Nephron (organoid): ENCODE data around the gene TJP3.
A peak's percentile ranks its signal among the peaks of the same experiment; 100 is the strongest.
"Not testable (repeated sequence)": the region's sequence is repeated elsewhere in the genome, so short reads cannot be mapped to it uniquely, and the experiment has no call there.

ENCODE experiments used
- H3K27ac Mint-ChIP-seq, 3 experiments: 2 replicates each; pipeline ENCODE4 v1.8.0; 2020; ENCODE audit warnings: mixed read lengths in 3 of 3, mild to moderate bottlenecking in 2 of 3, moderate library complexity in 1 of 3
- H3K27me3 Mint-ChIP-seq: 2 replicates; pipeline ENCODE4 v1.8.0; 2021; ENCODE audit warnings: low read depth, mild to moderate bottlenecking, moderate library complexity, mixed read lengths
- H3K36me3 Mint-ChIP-seq: 2 replicates; pipeline ENCODE4 v1.8.0; 2020; ENCODE audit warnings: low read depth, mixed read lengths
- H3K4me1 Mint-ChIP-seq: 2 replicates; pipeline ENCODE4 v1.8.0; 2020; ENCODE audit warnings: mixed read lengths
- H3K4me3 Mint-ChIP-seq, 3 experiments: 2 replicates each; pipeline ENCODE4 v1.8.0; 2020; ENCODE audit warnings: mild to moderate bottlenecking in 3 of 3, mixed read lengths in 3 of 3, moderate library complexity in 2 of 3
- H3K9me3 Mint-ChIP-seq: 2 replicates; pipeline ENCODE4 v1.8.0; 2020; ENCODE audit warnings: mixed read lengths
- CTCF ChIP-seq, 3 experiments: fragments of 200-600 bp; sonication (generic); IDR thresholded peaks; one replicate each; pipeline ENCODE4 v1.5.0; 2021; ENCODE audit warnings: antibody characterized with exemption in 3 of 3; ENCODE audit not compliant: unreplicated experiment in 3 of 3

The TJP3 gene

DNA sequence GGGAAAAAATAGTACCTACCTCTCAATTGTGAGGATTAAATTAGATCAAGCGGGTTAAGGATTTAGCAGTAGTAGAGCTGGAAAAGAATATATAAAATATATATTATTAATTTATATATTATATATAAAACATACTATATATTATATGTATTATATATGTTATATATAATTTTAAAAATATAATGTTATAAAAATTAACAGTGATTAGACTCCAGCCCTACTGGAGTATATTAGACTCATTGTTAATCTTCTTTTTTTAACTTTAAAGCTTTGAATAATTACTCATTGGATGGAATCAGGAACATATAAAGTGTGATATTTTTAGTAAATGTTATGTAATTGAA is 53.9 kb downstream of the TJP3 start:
- Mint-ChIP-seq H3K36me3 (peaks cover 8% of the 10 kb centered on the region), H3K27ac (peak overlapping the region; percentile 99 to 100 (median 100)), H3K9me3 (no peaks in the 10 kb centered on the region), H3K4me1 (peaks cover 21% of the 10 kb centered on the region), H3K4me3 (peak overlapping the region; percentile 98 to 99 (median 99)), H3K27me3 (peaks cover 5% of the 10 kb centered on the region)
- TF ChIP-seq CTCF (IDR thresholded peaks at IDR 0.05; ENCODE audit: unreplicated experiment in 3 of 3): no peak

- H3K4me1 Mint-ChIP-seq: peaks cover 21% of the 10 kb centered on the region
- H3K9me3 Mint-ChIP-seq: no peaks in the 10 kb centered on the region
- H3K36me3 Mint-ChIP-seq: peaks cover 8% of the 10 kb centered on the region
- peak within 1 kb of the TSS; percentile 99 to 100 (median 100) for H3K27ac Mint-ChIP-seq
- peak within 1 kb of the TSS; percentile 98 to 99 (median 99) for H3K4me3 Mint-ChIP-seq
- TF ChIP-seq CTCF (IDR thresholded peaks at IDR 0.05; ENCODE audit: unreplicated experiment in 3 of 3): no peak
- H3K27me3 Mint-ChIP-seq: peaks cover 5% of the 10 kb centered on the region
Observed at GRCh38 chr19:3762501-3763459, 54.6 kb downstream of the TJP3 start, which contains the start of gene MRPL54. MRPL54 (plus strand) TSS chr19:3762682; CDS start chr19:3762701, 19 bp downstream.

DNA sequence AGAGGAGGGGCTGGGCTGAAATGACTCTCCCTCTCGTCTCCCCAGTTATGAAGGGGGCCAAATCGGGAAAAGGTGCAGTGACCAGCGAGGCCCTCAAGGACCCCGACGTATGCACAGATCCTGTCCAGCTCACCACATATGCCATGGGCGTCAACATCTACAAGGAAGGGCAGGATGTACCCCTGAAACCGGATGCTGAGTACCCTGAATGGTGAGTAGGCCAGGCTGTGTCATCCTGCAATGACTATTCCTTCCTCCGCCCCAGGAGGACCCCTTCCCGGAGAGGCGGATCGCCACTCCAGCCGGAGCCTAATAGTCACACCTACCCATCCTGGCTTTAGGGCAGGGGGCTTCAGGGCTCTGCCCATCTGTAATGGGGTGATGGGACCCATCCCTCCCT is 56.9 kb downstream of the TJP3 start:
- peaks cover 21% of the 10 kb centered on the region for H3K4me1 Mint-ChIP-seq
- H3K27me3 Mint-ChIP-seq: peaks cover 5% of the 10 kb centered on the region
- no peak overlapping the region for H3K27ac Mint-ChIP-seq
- H3K4me3 Mint-ChIP-seq: no peak overlapping the region
- TF ChIP-seq CTCF (IDR thresholded peaks at IDR 0.05; ENCODE audit: unreplicated experiment in 3 of 3): no peak
- peaks cover 9% of the 10 kb centered on the region for H3K36me3 Mint-ChIP-seq
- H3K9me3 Mint-ChIP-seq: no peaks in the 10 kb centered on the region

DNA sequence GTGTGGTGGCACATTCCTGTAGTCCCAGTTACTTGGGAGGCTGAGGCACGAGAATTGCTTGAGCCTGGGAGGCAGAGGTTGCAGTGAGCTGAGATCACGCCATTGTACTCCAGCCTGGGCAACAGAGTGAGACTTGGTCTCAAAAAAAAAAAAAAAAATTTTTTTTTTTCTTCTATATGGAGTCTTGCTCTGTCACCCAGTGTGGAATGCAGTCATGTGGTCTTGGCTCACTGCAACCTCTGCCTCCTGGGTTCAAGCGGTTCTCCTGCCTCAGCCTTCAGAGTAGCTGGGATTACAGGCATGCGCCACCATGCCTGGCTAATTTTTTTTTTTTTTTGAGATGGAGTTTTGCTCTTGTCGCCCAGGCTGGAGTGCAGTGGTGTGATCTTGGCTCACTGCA is 57.6 kb downstream of the TJP3 start:
- peaks cover 21% of the 10 kb centered on the region for H3K4me1 Mint-ChIP-seq
- H3K4me3 Mint-ChIP-seq, H3K27me3 Mint-ChIP-seq, H3K9me3 Mint-ChIP-seq, H3K27ac Mint-ChIP-seq, H3K36me3 Mint-ChIP-seq: not testable (repeated sequence)

DNA sequence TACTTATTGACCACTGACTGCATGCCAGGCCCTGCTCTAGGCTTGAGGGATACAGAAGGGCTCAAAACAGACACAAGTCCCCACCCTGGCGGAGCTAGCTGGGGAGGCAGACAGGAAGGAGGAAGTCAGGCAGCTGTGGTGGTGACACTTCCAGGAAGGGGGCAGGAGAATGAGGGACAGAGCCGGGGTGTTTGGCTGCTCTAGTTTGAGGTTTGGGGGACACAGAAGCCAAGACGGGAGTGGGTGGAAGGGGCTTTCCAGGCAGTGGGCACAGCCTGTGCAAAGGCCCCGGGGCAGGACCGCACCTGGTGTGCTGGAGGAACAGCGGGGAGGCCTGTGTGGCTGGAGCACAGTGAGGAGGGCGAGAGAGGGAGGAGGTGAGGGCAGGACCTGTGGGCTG is 58.3 kb downstream of the TJP3 start:
- TF ChIP-seq CTCF (IDR thresholded peaks at IDR 0.05; ENCODE audit: unreplicated experiment in 3 of 3): no peak
- H3K36me3 Mint-ChIP-seq: peaks cover 9% of the 10 kb centered on the region
- H3K27ac Mint-ChIP-seq: no peak overlapping the region
- no peaks in the 10 kb centered on the region for H3K9me3 Mint-ChIP-seq
- H3K27me3 Mint-ChIP-seq: peaks cover 5% of the 10 kb centered on the region
- H3K4me3 Mint-ChIP-seq: no peak overlapping the region
- peaks cover 21% of the 10 kb centered on the region for H3K4me1 Mint-ChIP-seq

GRCh38 chr19:3767050-3767449 is 58.9 kb downstream of the TJP3 start:
- Mint-ChIP-seq H3K27me3 (peaks cover 5% of the 10 kb centered on the region), H3K36me3 (peaks cover 9% of the 10 kb centered on the region), H3K4me1 (peaks cover 16% of the 10 kb centered on the region), H3K9me3 (no peaks in the 10 kb centered on the region), H3K4me3 (no peak overlapping the region), H3K27ac (no peak overlapping the region)
- no peak for TF ChIP-seq CTCF (IDR thresholded peaks at IDR 0.05; ENCODE audit: unreplicated experiment in 3 of 3)
